ENCODE measurements around the gene MTR. TPM values are rescaled to one million over a fixed set of nuclear protein-coding genes. Genes with fewer than 3 reads are reported as not detected.

The MTR gene
- total and polyA plus RNA-seq, 9 of the 15 experiments (the other 6 are each of a cell fraction or from before 2014, with no cell fraction given) = 3.4 to 44.3 (median 20.3) TPM

GRCh38 chr1:236760986-236761385, 34.1 kb upstream of the MTR start (continued):
- TF ChIP-seq ZBTB40 (IDR thresholded peaks at IDR 0.05) = no peak
- TF ChIP-seq ZBTB40 (CRISPR knock-in tag; IDR thresholded peaks at IDR 0.05) = no peak
- no peak for TF ChIP-seq ESRRA (IDR thresholded peaks at IDR 0.05; ENCODE audit: borderline replicate concordance, low read depth)

Measured in K562 (cell line).